Stimulated activated CD8-positive, alpha-beta memory T cell treated with anti-CD3 and anti-CD28 coated beads, Interleukin-15, amount 100 ng/mL, for 4 hours (primary cell): ENCODE data around the gene TNFSF9.

Experiments
- DNase-seq, 2 donors: peaks; one replicate each; pipeline ENCODE4 v3.0.0-alpha.2; 2020; ENCODE audit warnings: low read depth in 2 of 2

Gene TNFSF9

GRCh38 chr19:6530386-6531162 lies at the start of gene TNFSF9:
TNFSF9 (plus strand) TSS chr19:6531026; CDS start chr19:6531037, 11 bp downstream.
- peak; percentile 71 to 72 for DNase-seq

GRCh38 chr19:6481541-6482342 lies 49.1 kb upstream of the TNFSF9 start, which contains the start of gene DENND1C:
DENND1C (minus strand) TSS chr19:6481787; CDS start chr19:6481695, 92 bp downstream.
- DNase-seq: peak in 1 of 2 donors; percentile 36

GRCh38 chr19:6482343-6482686 lies 48.5 kb upstream of the TNFSF9 start:
- no peak for DNase-seq

GRCh38 chr19:6483235-6483634 lies 47.6 kb upstream of the TNFSF9 start:
- DNase-seq: no peak

- no peak for DNase-seq
Observed at GRCh38 chr19:6484230-6484629, 46.6 kb upstream of the TNFSF9 start.

GRCh38 chr19:6484831-6485230 lies 46.0 kb upstream of the TNFSF9 start:
- no peak for DNase-seq

- no peak for DNase-seq
Observed at GRCh38 chr19:6489278-6490061, 41.4 kb upstream of the TNFSF9 start.

GRCh38 chr19:6490134-6490533 lies 40.7 kb upstream of the TNFSF9 start:
- no peak for DNase-seq

- no peak for DNase-seq
Observed at GRCh38 chr19:6491802-6492592, 38.8 kb upstream of the TNFSF9 start.

- no peak for DNase-seq
Observed at GRCh38 chr19:6494438-6495036, 36.3 kb upstream of the TNFSF9 start.

- no peak for DNase-seq
Observed at GRCh38 chr19:6495947-6496346, 34.9 kb upstream of the TNFSF9 start.

GRCh38 chr19:6498294-6499036 lies 32.4 kb upstream of the TNFSF9 start:
- no peak for DNase-seq

- DNase-seq: no peak
Observed at GRCh38 chr19:6499052-6499790, 31.6 kb upstream of the TNFSF9 start.

- no peak for DNase-seq
Observed at GRCh38 chr19:6500837-6501739, 29.7 kb upstream of the TNFSF9 start.

GRCh38 chr19:6501740-6502648 lies 28.8 kb upstream of the TNFSF9 start, which contains the start of gene TUBB4A:
TUBB4A (minus strand) TSS chr19:6502309; CDS start chr19:6502212, 97 bp downstream.
- no peak for DNase-seq

- DNase-seq: no peak
Observed at GRCh38 chr19:6503407-6504201, 27.2 kb upstream of the TNFSF9 start.
